Hindlimb muscle (tissue), 1 donor: Measurements from ENCODE around the gene PDE12. TPM values are rescaled to one million over a fixed set of nuclear protein-coding genes. Genes with fewer than 3 reads are reported as not detected.
"Not testable (repeated sequence)": the region's sequence is repeated elsewhere in the genome, so short reads cannot be mapped to it uniquely, and the experiment has no call there.

ENCODE experiments used
- DNase-seq: peaks from one replicate; pipeline ENCODE4 v3.0.0-alpha.2; 2013
- polyA plus RNA-seq: library from polyadenylated mRNA; unstranded; fragments of 120-200 nt; gene quantifications from one replicate; pipeline ENCODE4 v1.2.1, GENCODE V29; 2013; ENCODE audit not compliant: insufficient read length

Gene PDE12
- polyA plus RNA-seq, 1 donor, result 8.2 TPM

DNA sequence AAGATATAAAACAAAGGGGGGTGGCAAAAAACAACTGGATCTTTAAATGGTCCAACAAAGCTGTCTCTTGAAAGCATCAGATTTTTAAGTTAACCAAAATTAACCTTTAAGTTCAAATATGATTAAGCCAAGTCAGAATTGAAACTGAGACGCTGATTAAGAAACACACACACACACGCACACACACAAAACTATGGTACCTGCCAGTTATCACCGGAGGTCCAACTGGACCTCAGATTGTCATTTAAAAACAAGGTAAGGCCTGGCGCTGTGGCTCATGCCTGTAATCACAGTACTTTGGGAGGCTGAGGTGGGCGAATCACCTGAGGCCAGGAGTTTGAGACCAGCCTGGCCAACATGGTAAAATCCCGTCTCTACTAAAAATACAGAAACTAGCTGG, 30.7 kb downstream of the PDE12 start:
- no peak for DNase-seq

DNA sequence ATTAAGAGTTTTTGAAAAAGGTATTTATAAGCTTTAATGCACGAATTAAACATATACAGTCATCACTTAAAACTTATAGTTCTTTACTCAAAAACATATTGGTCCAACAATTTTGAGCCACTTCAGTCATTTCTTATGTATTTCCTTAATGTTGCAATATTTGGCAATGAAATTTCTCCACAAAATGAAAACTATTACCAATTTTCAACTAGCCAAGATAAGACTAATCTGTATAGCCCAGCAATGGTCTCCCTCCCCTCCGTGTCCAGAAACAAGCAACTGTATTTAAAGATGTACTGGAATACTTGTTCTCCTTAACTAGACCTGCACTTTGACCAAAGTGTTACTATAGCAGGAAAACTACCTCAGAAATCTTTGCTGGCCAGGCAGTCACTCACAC, 31.8 kb downstream of the PDE12 start:
- DNase-seq, result no peak

DNA sequence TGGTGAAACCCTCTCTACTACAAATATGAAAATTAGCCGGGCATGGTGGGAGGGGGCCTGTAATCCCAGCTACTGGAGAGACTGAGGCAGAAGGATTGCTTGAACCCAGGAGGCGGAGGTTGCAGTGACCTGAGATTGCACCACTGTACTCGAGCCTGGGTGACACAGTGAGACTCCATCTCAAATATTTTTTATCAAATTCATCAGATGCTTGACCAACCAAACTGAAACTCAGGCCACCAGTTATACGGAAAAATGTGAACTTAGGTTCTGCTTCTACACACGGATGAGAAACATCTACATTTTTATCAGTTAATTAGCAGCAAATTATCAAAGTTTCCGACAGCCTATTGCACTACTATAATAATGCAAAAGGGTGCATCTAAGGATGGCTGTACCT, 36.2 kb downstream of the PDE12 start:
- DNase-seq, result no peak

DNA sequence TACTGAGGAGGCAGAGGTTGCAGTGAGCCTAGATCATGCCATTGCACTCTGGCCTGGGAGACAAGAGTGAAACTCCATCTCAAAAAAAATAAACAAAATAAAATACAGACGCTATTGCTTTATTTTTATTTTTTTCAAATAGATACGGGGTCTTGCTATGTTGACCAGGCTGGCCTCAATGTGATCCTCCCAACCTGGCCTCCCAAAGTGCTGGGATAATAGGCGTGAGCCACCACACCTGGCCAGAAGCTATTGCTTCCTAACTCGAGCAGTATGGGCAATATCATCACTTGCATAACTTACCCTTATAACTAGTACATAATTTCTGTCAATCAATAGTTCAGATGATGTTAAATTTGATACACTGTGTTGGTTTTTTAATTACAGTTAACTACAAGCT, 38.1 kb downstream of the PDE12 start:
- DNase-seq, result no peak

DNA sequence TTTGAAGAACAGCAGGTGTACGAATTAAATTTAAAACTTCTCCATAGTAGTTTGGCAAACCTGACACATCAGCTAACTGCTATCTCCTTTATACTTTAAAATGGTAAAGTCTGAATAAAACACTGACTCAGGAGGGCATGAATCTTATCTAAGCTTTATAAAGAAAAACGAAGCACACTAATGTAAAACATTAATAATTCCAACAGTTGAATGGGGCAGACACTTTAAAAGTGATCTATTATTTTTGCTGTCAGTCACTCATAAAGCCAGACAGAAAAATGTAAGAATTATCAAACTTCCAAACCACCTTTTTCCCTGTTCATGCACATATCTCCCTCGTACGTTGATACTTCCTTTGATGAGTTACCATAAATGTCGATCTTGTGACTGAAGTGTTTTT, 38.5 kb downstream of the PDE12 start:
- DNase-seq, result no peak

DNA sequence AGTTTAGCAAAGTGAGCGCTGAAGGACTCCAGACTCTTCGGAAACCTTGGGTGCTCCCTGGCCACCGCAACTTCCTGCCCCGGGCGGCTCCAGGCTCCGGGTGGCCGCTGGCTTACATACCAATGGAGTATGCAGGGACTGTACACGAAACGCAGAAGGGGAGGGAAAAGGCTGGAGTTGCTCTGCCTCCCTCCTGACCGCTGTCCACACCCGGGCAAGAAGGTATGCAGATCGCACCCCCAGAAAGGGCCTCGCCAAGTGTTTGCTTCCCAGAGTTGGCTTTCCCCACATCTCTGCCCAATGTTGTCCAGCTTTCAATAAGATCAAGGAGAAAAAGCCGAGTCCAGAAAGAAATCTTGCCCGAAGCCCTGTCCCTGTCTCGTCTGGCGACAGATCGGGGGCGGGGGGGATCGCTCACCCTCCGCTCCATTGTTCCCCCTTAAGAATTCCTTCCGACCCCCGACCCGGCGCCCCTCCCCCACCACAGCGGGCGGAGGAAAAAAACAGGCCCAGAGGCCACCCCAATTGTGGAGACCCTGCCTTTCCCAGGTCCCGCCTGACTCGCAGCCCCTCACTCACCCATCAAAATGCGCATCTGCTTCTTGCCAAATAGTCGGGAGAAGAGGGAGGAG, 40.5 kb downstream of the PDE12 start:
- DNase-seq, result peak; percentile 68

DNA sequence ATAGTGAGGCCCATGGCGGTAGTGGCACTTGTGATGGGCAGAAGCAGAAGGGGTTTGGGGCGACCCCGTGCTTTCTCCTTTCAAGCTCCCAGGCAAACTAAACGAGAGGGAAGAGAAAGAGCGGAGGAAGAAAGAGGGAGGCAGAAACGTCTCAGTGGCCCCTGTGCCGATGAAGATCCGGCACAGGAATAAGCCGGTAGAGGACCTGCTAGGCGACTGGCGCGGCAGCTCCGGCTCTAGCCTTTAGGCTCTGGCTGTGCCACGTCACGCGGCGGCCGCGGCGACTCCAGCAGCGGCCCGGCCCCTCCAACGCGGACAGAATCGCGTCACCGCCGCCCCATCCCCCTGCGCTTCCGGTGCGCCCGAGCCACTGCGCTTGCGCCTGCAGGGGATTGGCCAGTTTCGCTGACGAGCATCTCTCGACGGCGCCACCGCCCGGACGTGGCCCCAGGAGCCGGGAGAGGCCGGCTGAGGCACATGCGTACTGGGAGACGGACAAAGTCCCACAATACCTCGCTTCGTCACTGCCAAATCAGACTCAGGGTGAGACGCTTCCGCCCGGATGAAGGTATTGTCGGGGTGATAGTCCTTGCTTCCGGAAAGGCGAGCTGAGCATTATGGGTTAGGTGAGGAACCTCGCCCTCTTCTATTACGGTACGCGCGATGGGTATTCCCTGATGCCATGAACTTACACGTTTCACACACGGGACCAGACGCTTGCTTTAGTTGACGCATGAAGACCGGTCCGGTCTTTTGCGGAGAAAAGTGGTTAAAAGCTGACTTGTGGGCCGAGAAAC, 41.3 kb downstream of the PDE12 start, which contains the start of gene ARF4:
TSS of gene ARF4 (minus strand) at position 218 of the 797 bp plus-strand sequence. CDS start at position 14, 204 bp downstream.
- DNase-seq, result peak; percentile 99

DNA sequence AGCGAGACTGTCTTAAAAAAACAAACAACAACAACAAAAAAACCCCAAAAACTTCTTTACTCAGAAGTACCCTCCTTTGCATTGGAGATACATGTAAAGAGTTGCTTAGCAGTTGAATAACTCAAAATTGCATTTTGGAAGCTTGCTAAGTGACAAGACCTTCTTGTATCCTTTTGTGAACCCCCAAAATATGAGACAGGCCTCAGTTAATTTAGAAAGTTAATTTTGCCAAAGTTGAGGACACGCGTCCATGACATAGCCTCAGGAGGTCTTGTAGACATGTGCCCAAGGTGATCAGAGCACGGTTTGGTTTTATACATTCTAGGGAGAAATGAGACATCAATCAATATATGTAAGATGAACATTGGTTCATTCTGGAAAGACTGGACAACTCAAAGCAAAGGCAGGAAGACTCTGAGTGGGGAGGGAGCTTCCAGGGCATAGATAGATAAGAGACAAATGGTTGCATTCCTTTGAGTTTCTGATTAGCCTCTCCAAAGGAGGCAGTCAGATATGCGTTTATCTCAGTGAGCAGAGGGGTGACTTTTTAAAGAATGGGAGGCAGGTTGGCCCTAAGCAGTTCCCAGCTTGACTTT, 42.8 kb downstream of the PDE12 start:
- no peak for DNase-seq

DNA sequence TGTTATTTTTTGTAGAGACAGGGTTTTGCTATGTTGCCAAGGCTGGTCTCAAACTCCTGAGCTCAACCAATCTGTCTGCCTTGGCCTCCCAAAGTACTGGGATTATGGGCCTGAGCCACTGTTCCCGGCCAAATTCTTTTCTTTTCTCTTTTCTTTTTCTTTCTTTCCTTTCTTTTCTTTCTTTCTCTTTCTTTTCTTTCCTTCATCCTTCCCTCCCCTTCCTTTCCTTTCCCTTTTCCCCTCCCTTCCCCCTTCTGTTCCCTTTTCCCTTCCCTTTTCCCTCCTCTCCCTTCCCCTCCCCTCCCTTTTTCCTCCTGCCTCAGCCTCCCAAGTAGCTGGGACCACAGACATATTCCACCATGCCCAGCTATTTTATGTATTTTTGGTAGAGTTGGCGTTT, 44.1 kb downstream of the PDE12 start:
- no peak for DNase-seq

DNA sequence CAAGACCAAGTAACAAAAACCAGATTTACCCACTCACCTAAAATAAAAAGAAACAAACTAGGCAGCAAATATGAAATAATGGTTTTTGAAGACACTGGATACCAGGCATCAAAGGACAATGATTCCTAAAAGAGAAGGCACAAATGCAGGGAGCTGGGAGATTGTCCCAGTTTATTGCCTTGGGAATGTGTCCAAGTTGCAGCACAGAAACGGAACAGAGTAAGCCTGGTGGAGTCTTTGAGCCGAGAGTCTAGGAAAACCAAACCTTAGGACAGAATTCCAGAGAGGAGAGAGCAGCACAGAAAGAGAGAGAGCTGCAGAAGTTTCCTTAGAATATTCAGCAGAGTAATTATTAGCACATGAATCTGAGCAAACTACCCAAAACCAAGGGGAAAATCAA, 48.9 kb downstream of the PDE12 start:
- DNase-seq, result no peak

DNA sequence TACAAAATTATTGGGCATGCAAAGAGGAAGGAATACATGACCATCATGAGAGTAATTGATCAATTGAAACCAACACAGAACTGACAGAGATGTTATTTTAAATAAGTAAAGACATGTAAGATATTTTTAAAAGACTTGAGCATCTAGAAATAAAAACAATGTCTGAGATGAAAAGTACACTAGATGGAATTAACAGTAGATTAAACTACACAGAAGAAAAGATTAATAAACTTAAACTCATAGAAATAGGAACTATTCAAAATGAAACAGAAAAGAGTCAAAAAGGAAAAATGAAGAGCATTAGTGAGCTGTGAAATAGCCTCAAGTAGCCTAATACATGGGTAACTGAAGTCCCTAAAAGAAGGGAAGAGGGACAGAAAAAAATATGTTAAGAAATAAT, 49.6 kb downstream of the PDE12 start:
- no peak for DNase-seq

DNA sequence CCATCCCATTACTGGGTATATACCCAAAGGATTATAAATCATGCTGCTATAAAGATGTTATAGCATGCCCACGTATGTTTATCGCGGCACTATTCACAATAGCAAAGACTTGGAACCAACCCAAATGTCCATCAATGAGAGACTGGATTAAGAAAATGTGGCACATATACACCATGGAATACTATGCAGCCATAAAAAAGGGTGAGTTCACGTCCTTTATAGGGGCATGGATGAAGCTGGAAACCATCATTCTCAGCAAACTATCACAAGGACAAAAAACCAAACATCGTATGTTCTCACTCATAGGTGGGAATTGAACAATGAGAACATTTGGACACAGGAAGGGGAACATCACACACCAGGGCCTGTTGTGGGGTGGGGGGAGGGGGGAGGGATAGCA, 55.8 kb downstream of the PDE12 start:
- DNase-seq, result not testable (repeated sequence)

DNA sequence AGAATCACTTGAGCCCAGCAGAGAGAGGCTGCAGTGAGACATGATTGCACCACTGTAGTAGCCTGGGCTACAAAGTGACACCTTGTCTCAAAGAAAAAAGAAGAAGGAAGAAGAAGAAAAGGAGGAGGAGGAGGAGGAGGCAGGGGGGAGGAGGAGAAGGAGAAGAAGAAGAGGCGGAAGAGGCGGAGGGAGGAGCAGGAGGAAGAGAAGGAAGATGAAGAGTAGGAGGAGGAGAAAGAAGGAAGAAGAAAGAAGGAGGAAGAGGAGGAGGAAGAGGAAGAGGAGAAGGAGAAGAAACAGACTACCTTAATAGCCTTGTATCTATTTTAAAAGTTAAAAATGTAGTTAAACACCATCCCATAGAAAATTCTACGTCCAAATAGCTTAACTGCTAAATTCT, 60.2 kb downstream of the PDE12 start:
- DNase-seq, result no peak

Other genes starting within 250 kb of the PDE12 start
- 0.50 TPM for gene DNAH12, start 11.9 kb upstream of the PDE12 start, polyA plus RNA-seq
- gene ARF4, start 41.1 kb downstream of the PDE12 start, polyA plus RNA-seq, result 130 TPM
- gene DENND6A, start 136.8 kb downstream of the PDE12 start, polyA plus RNA-seq, result 17.2 TPM
- 51.0 TPM for gene SLMAP, start 200.0 kb downstream of the PDE12 start, polyA plus RNA-seq